ENCODE results near the gene CALML6.

Gene CALML6

GRCh38 chr1:1941211-1941841, 26.3 kb downstream of the CALML6 start:
- DNase-seq (ENCODE audit: low read depth in 2 of 2), result no peak
- H3K4me3 ChIP-seq (replicated peaks in 1 of 2; ENCODE audit: low read depth in 2 of 2, low read length in 2 of 2), result no peak overlapping the region
- TF ChIP-seq CTCF (IDR thresholded peaks at IDR 0.05; ENCODE audit: low read depth, low read length), result no peak

DNA sequence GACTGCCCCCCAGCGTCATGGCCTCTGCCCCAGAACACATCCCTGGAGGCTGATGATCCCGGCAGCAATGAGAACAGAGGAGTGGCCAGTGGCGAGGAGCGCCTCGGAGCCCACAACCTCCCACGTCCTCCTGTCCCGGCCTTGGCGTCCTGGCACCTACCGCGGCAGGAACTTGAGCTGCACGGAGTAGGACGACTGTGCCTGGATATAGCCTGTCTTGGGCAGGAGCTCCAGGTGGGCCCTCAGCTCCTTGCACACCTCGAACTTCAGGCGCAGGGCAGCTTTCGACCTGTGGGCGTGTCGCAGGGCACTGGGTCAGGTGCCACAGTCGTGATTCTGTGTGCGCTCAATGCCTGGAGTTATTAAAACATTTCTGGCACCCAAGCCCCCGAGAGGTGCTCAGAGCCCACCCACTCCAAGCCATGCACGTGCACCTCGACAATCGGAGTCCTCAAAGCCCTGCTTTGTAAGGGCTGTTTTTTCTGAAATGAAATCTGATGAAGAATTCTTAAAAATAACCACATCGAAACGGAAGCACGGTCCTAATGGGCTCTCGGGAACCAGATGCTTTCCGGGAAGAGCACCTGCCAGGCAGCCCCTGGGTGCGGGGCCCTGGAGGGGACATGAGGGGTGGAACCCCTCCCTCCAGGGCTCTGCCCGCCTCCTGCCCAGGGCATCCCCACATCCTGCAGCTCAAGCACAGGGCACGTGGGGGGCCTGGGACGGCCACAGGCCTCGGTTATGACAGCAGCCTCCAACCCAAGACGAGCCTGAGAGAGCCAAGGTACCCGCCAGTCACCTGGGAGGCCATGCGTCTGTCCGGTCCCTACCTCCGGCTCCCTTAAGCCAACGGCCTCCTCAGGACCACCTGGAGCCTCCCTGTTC, 27.1 kb downstream of the CALML6 start:
- H3K4me3 ChIP-seq (replicated peaks in 1 of 2; ENCODE audit: low read depth in 2 of 2, low read length in 2 of 2), result no peak overlapping the region
- TF ChIP-seq CTCF (IDR thresholded peaks at IDR 0.05; ENCODE audit: low read depth, low read length), result no peak
- DNase-seq (ENCODE audit: low read depth in 2 of 2), result no peak

GRCh38 chr1:1942753-1943656, 27.9 kb downstream of the CALML6 start:
- TF ChIP-seq CTCF (IDR thresholded peaks at IDR 0.05; ENCODE audit: low read depth, low read length), result no peak
- no peak for DNase-seq (ENCODE audit: low read depth in 2 of 2)
- no peak overlapping the region for H3K4me3 ChIP-seq (replicated peaks in 1 of 2; ENCODE audit: low read depth in 2 of 2, low read length in 2 of 2)

DNA sequence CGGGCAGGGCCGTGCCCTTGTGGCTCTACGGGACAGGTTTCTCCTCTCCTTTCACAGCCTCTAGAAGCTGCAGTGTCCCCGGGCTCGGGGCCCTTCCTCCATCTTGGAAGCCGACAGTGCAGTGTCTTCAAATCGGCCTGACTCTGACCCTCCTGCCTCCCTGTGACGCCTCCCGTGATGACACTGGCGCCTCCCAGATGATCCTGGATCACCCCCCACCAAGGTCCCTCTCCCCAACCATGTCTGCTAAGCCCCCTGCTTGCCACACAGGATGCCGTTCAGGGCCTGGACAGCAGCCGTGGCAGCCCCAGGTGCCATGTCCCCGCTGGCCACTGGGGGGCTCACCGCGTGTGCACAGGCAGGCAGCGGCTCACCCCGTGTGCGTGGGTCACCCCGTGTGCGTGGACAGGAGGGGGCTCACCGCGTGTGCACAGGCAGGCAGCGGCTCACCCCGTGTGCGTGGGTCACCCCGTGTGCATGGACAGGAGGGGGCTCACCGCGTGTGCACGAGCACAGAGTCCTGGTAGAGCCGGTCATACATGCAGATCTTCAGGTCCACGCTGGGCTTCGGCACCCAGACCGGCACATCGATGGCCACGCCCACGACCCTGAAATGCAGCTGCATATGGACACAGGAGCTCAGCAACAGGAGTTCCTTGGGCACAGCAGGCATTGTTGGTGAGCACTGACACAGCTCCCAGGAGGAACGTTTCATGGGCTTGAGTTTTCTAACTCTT, 28.9 kb downstream of the CALML6 start:
- peak; percentile 86 for TF ChIP-seq CTCF (IDR thresholded peaks at IDR 0.05; ENCODE audit: low read depth, low read length)
- peak; percentile 18 to 35 for DNase-seq (ENCODE audit: low read depth in 2 of 2)
- H3K4me3 ChIP-seq (replicated peaks in 1 of 2; ENCODE audit: low read depth in 2 of 2, low read length in 2 of 2), result no peak overlapping the region

DNA sequence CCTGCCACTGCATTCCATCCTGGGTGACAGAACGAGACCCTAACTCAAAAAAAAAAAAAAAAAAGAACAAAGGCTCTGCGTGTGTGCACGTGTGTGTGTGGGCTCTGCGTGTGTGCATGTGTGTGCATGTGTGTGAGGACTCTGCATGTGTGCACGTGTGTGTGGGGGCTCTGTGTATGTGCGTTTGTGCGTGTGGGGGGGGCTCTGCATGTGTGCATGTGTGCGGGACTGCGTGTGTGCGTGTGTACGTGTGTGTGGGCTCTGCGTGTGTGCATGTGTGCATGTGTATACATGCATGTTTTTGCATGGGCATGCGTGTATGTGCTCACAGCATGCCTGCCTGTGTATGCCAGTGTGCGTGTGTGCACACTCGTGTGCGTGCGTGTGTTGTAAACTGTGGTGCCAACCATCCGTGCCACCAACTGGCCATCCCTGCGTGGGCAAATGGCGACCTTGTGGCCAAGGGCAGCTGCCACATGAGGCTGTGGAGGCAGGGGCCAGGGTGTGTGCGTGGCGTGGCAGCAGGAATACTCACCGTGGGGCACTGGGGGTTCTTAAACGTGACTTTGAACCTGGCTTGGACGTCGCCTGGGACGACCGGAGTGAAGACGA, 30.8 kb downstream of the CALML6 start:
- no peak for TF ChIP-seq CTCF (IDR thresholded peaks at IDR 0.05; ENCODE audit: low read depth, low read length)
- DNase-seq (ENCODE audit: low read depth in 2 of 2), result no peak
- H3K4me3 ChIP-seq (replicated peaks in 1 of 2; ENCODE audit: low read depth in 2 of 2, low read length in 2 of 2), result no peak overlapping the region

- DNase-seq (ENCODE audit: low read depth in 2 of 2), result peak; percentile 21 to 75
- H3K4me3 ChIP-seq (replicated peaks in 1 of 2; ENCODE audit: low read depth in 2 of 2, low read length in 2 of 2), result no peak overlapping the region
- no peak for TF ChIP-seq CTCF (IDR thresholded peaks at IDR 0.05; ENCODE audit: low read depth, low read length)
These were observed 31.5 kb downstream of the CALML6 start for GRCh38 chr1:1946540-1946939.
